NAMALWA (cell line): ENCODE measurements around the gene TECTA.
A peak's percentile ranks its signal among the peaks of the same experiment; 100 is the strongest.
"Not testable (repeated sequence)": the region's sequence is repeated elsewhere in the genome, so short reads cannot be mapped to it uniquely, and the experiment has no call there.

ENCODE experiments used
- DNase-seq: peaks from one replicate; pipeline ENCODE4 v3.0.0-alpha.2; 2015; ENCODE audit warnings: low spot score

TECTA gene

GRCh38 chr11:121131656-121132055 is 30.6 kb downstream of the TECTA start:
- no peak for DNase-seq

- DNase-seq, result no peak
Observed at GRCh38 chr11:121132211-121132976, 31.4 kb downstream of the TECTA start.

GRCh38 chr11:121134741-121135312 is 33.8 kb downstream of the TECTA start:
- no peak for DNase-seq

- DNase-seq, result no peak
Observed at GRCh38 chr11:121137005-121137404, 36.0 kb downstream of the TECTA start.

- no peak for DNase-seq
Observed at GRCh38 chr11:121138259-121138658, 37.2 kb downstream of the TECTA start.

GRCh38 chr11:121140369-121140768 is 39.3 kb downstream of the TECTA start:
- DNase-seq, result no peak

GRCh38 chr11:121141066-121141465 is 40.0 kb downstream of the TECTA start:
- no peak for DNase-seq

- DNase-seq, result no peak
Observed at GRCh38 chr11:121143921-121144320, 42.9 kb downstream of the TECTA start.

- no peak for DNase-seq
Observed at GRCh38 chr11:121144723-121145122, 43.7 kb downstream of the TECTA start.

- DNase-seq, result no peak
Observed at GRCh38 chr11:121145826-121146225, 44.8 kb downstream of the TECTA start.

- no peak for DNase-seq
Observed at GRCh38 chr11:121149116-121149515, 48.1 kb downstream of the TECTA start.

- DNase-seq, result no peak
Observed at GRCh38 chr11:121151207-121151688, 50.2 kb downstream of the TECTA start.

GRCh38 chr11:121152764-121153163 is 51.7 kb downstream of the TECTA start:
- no peak for DNase-seq

GRCh38 chr11:121153472-121153871 is 52.4 kb downstream of the TECTA start:
- DNase-seq, result peak; percentile 5

- no peak for DNase-seq
Observed at GRCh38 chr11:121154486-121155314, 53.7 kb downstream of the TECTA start.

- DNase-seq, result no peak
Observed at GRCh38 chr11:121157756-121158155, 56.7 kb downstream of the TECTA start.

- DNase-seq, result no peak
Observed at GRCh38 chr11:121159741-121160140, 58.7 kb downstream of the TECTA start.

GRCh38 chr11:121161349-121161917 is 60.4 kb downstream of the TECTA start:
- DNase-seq, result no peak

GRCh38 chr11:121163658-121164308 is 62.7 kb downstream of the TECTA start:
- no peak for DNase-seq

GRCh38 chr11:121177629-121178028 is 76.6 kb downstream of the TECTA start:
- not testable (repeated sequence) for DNase-seq

- no peak for DNase-seq
Observed at GRCh38 chr11:121179306-121179705, 78.3 kb downstream of the TECTA start.

GRCh38 chr11:121180183-121180582 is 79.1 kb downstream of the TECTA start:
- no peak for DNase-seq
